Fibroblast of skin of back (primary cell): ENCODE results near the gene ABLIM3.

Experiments used
- DNase-seq: peaks from one replicate; pipeline ENCODE4 v3.0.0-alpha.2; 2013

The ABLIM3 gene

DNA sequence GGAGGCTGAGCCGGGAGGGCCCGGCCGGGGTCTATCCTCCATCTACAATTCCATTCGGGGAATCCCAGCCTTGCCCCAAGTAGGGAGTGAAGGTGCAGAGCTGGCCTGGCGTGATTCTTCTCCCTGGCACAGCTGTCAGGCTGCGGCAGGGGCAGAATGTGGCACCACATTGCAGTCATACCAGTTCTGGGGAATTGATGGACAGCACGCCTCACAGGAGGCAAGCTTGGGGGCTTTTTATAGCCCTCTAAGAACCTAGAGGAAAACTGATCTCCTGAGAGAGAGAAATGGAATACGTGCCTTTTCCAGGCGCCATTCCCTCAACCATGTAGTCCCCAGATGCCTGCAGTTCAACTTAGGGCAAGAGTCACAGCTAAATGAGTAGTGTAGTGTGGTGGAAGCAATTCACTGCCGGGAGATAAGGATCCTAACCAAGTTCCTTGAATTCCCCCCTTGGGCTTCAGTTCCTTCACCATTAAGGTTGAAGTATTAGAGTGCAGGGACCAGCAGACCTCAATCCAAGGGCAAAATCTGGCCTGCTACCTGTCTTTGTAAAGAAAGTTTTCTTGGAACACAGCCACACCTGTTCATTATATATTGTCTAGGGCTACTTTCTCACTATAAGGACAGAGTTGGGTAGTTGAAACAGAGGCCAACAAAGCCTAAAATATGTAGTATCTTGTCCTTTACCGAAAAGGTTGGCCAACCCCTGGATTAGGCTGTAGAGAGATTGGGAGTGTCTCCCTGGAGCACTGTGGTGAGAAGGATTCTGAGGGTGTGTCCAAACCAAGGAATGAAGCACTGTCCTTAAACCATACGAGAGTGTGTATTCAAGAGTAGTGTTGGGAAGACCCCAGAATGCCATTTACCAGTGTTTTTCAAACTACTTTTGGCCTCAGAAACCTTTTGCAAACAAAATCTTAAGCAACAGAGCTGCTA lies 141.0 kb downstream of the ABLIM3 start:
- no peak for DNase-seq

- DNase-seq, result no peak
These were observed 141.7 kb downstream of the ABLIM3 start for GRCh38 chr5:149282966-149283332.

DNA sequence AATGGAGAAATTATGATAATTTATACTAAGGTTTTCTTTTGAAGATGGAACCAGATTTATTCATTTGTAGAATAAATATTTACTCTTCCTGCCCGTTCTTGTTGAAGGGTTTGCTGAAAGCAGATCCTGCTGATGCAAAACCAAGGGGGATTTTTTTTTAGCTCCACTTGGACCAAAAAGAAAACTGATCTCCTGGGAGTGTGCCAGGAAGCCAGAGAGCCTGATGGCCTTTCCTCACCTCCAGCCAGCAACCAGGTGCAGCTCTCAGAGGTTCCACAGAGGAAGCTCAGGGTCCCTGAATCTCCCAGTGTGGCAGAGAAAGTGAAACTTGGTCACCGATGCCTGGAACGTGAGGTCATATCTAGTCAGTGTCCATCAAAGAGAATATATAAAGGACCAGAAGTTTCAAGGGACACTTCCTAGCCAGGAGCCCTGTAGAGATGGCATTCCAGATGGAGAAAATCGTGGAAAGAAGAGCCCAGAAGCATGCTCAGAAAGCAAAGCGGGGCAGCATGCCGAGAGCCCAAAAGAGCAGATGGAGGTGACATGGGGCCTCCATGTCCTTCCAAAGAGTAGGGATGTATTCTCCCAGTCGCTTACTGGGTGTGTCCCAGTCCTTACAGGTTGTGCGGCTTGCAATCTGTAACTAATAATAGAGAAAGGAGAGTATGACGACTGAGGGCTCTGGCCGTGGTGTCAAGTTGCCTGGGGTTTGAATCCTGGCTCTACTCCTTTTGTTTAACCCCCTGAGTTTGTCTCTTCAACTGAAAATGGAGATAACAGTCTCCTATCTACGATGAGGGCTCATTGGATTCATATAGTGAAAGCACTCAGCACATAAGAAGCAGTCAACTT lies 142.6 kb downstream of the ABLIM3 start:
- DNase-seq, result peak; percentile 35

- peak; percentile 55 for DNase-seq
These were observed 143.2 kb downstream of the ABLIM3 start for GRCh38 chr5:149284501-149284900.

DNA sequence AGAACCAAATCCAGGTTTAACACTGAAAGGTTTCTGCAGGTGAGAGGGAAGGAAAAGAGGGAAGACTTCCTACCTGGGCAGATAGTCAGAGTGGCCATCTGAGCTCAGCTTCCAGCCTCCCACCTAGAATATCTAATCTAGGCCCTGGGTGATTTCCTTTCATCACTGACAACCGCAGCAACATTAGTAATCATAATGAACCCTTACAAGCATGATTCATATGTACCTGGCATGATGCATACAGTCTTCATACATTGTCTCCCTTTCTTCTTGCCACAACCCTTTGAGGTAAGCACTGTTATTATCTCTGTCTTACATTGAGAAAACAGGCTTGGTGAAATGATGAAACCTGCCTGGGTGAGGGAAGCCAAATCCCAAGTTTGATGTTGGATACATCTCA lies 143.9 kb downstream of the ABLIM3 start:
- DNase-seq, result no peak

GRCh38 chr5:149288436-149288835 lies 147.1 kb downstream of the ABLIM3 start:
- no peak for DNase-seq

DNA sequence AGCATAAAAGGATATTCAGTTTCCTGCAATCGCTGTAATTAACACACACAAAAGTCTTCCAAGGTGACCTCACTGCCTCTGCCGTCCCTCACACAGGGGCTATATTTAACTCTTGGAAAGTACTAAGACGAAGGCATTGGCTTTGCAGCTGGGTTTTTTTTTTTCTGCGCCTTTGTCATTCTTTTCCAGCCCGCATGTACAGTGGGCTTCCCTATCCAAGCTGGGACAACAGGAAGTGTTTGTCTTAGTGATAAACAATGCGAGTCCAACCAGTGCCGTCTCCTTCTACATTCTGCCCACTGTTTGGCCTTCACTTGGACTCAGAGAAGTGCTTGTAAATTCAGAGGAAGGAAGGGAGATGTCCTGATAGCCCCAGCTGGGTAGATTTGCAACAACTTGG lies 148.0 kb downstream of the ABLIM3 start:
- DNase-seq, result no peak

- DNase-seq, result no peak
These were observed 153.9 kb downstream of the ABLIM3 start for GRCh38 chr5:149294872-149295829.

- DNase-seq, result no peak
These were observed 156.2 kb downstream of the ABLIM3 start for GRCh38 chr5:149297340-149298025.

- no peak for DNase-seq
These were observed 156.9 kb downstream of the ABLIM3 start for GRCh38 chr5:149298163-149298562.

- no peak for DNase-seq
These were observed 157.6 kb downstream of the ABLIM3 start for GRCh38 chr5:149298842-149299404.

GRCh38 chr5:149299451-149300054 lies 158.3 kb downstream of the ABLIM3 start:
- DNase-seq, result no peak

DNA sequence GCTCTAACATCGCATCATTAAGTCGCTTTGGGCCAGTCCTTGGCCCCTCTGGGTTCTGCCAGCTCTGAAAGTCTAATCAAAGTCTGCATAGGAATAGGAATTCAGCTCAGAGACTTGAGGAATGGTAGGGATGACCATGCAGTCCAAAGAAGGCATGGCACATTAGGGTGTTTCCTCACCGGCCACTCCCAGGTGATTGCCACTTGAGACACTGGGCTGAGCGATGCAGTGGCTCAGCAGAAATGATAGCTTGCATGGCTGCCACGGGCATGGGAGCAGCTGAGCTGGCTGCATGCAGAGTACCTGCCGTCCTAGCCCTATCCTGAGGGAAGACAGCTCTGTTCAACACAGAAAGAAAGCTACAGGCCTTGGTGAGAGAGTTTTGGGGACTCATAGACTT lies 159.1 kb downstream of the ABLIM3 start:
- DNase-seq, result no peak

- DNase-seq, result no peak
These were observed 159.9 kb downstream of the ABLIM3 start for GRCh38 chr5:149301049-149301743.

- DNase-seq, result peak; percentile 41
These were observed 160.6 kb downstream of the ABLIM3 start for GRCh38 chr5:149301744-149302380.

GRCh38 chr5:149302641-149303040 lies 161.3 kb downstream of the ABLIM3 start:
- no peak for DNase-seq

GRCh38 chr5:149303210-149303609 lies 161.9 kb downstream of the ABLIM3 start:
- DNase-seq, result no peak

DNA sequence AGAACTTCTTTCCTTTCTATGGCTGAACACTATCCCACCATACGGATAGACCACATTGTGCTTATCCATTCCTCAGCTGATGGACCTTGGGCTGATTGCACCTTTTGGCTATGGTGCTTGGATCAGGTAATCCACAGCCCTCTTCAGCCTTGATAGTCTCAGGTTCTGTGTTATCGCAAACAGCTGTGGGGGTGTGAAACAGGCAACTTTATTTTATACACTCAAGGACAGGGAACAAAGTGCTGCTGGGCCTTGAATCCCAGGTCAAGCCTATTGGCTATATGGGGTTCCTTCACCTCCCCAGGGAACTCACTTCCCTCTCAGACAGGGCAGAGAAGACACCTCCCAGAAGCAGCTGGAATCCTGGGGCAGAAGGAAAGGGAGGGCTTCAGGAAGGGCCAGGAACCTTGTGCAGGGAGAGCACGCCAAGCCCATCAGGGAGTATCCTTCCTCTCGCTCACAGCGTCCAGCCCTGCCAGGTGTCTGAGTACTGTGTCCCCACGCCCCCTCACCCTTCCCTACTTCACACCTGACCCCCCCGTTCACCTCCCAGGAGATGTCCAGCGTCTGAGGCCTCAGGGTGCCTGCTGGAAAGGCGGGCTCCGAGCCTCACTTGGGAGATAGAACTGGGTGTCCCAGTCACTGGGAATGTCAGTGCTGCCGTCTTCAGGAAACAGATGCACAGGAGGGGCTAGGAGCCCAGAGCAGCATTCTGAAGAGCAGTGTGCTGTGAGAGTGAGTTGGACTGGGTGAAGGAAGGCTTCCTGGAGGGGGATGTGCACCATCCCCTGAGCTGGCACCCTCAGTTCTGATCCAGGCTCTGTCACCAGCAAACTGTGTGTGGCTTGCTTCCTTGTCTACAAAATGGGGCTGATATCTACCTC lies 163.1 kb downstream of the ABLIM3 start:
- no peak for DNase-seq

- DNase-seq, result no peak
These were observed 168.1 kb downstream of the ABLIM3 start for GRCh38 chr5:149309354-149309753.
